DND-41 (cell line): ENCODE results near the gene TRIM5.

Source experiments
- ATAC-seq: fragments of 200-7000 bp; cut with Tn5 transposase; 3 replicates; pipeline ENCODE4 v1.9.1; 2021; ENCODE audit warnings: low read depth; ENCODE audit not compliant: insufficient read depth
- DNase-seq: peaks from one replicate; pipeline ENCODE4 v3.0.0-alpha.2; 2020
- H2AFZ ChIP-seq: 2 replicates; pipeline ENCODE4 v1.6.0; 2012; ENCODE audit warnings: low read depth, low read length
- H3K27ac ChIP-seq: 2 replicates; pipeline ENCODE4 v1.5.1; 2012; ENCODE audit warnings: low read length, inconsistent platforms
- H3K27me3 ChIP-seq: fragments of 200-600 bp; sonication (generic); 2 replicates; pipeline ENCODE4 v1.6.0; 2012; ENCODE audit warnings: low read length, mild to moderate bottlenecking, inconsistent platforms; ENCODE audit not compliant: insufficient read depth, poor library complexity
- H3K36me3 ChIP-seq: 2 replicates; pipeline ENCODE4 v1.5.1; 2012; ENCODE audit warnings: low read length, inconsistent platforms; ENCODE audit not compliant: insufficient read depth
- H3K4me1 ChIP-seq: 2 replicates; pipeline ENCODE4 v1.5.1; 2012; ENCODE audit warnings: mild to moderate bottlenecking, low read length; ENCODE audit not compliant: insufficient read depth
- H3K4me2 ChIP-seq: 2 replicates; pipeline ENCODE4 v1.6.0; 2012; ENCODE audit warnings: mild to moderate bottlenecking, moderate library complexity, low read length, inconsistent platforms; ENCODE audit not compliant: insufficient read depth
- H3K4me3 ChIP-seq, 2 experiments: fragments of 200-600 bp in 1 of 2; shearing (Covaris generic) in 1 of 2; 2 replicates each; pipeline ENCODE4 v1.5.1; 2012 to 2016; ENCODE audit warnings: inconsistent platforms in 2 of 2, low read length in 2 of 2, mild to moderate bottlenecking in 2 of 2, low read depth in 1 of 2, moderate library complexity in 1 of 2
- H3K79me2 ChIP-seq: 2 replicates; pipeline ENCODE4 v1.6.0; 2012; ENCODE audit warnings: low read length, inconsistent platforms; ENCODE audit not compliant: insufficient read depth
- H3K9ac ChIP-seq: 2 replicates; pipeline ENCODE4 v1.6.0; 2012; ENCODE audit warnings: low read depth, mild to moderate bottlenecking, inconsistent platforms, low read length, moderate library complexity
- H3K9me3 ChIP-seq: 2 replicates; pipeline ENCODE4 v1.5.1; 2012; ENCODE audit warnings: low read length, moderate library complexity, mild to moderate bottlenecking, inconsistent platforms; ENCODE audit not compliant: insufficient read depth, severe bottlenecking
- H4K20me1 ChIP-seq: 2 replicates; pipeline ENCODE4 v1.6.0; 2012; ENCODE audit warnings: low read length; ENCODE audit not compliant: insufficient read depth
- CTCF ChIP-seq: IDR thresholded peaks from 2 replicates; pipeline ENCODE4 v1.5.1; 2012; ENCODE audit warnings: borderline replicate concordance, low read length, moderate library complexity, mild to moderate bottlenecking; ENCODE audit not compliant: poor library complexity, severe bottlenecking; ENCODE audit errors: extremely low read depth
- EZH2 ChIP-seq: IDR thresholded peaks from 3 replicates; pipeline ENCODE4 v1.6.1; 2012; ENCODE audit warnings: borderline replicate concordance, low read depth, mild to moderate bottlenecking, moderate library complexity, low read length, inconsistent platforms; ENCODE audit not compliant: severe bottlenecking

Gene TRIM5

GRCh38 chr11:5631969-5632635 lies 52.8 kb downstream of the TRIM5 start:
- Histone ChIP-seq H2AFZ (no peak overlapping the region), H3K4me2 (no peak overlapping the region), H3K9me3 (no peaks in the 10 kb centered on the region), H3K27ac (no peak overlapping the region), H3K9ac (no peak overlapping the region), H3K79me2 (no peaks in the 10 kb centered on the region), H3K36me3 (no peaks in the 10 kb centered on the region; the same call in 1 of the 2 replicates), H4K20me1 (no peaks in the 10 kb centered on the region), H3K4me1 (no peaks in the 10 kb centered on the region), H3K4me3 (no peak overlapping the region), H3K27me3 (no peaks in the 10 kb centered on the region)
- ATAC-seq (no peak), DNase-seq (no peak)
- no peak for TF ChIP-seq EZH2
- no peak for TF ChIP-seq CTCF

- H3K79me2 ChIP-seq: no peaks in the 10 kb centered on the region
- no peak for DNase-seq
- no peaks in the 10 kb centered on the region; the same call in 1 of the 2 replicates for H3K36me3 ChIP-seq
- H3K4me1 ChIP-seq: no peaks in the 10 kb centered on the region
- no peaks in the 10 kb centered on the region for H4K20me1 ChIP-seq
- no peak for ATAC-seq
- H3K9me3 ChIP-seq: no peaks in the 10 kb centered on the region
- H3K27ac ChIP-seq: no peak overlapping the region
- TF ChIP-seq EZH2: no peak
- H3K4me3 ChIP-seq: no peak overlapping the region
- H2AFZ ChIP-seq: no peak overlapping the region
- H3K9ac ChIP-seq: no peak overlapping the region
- no peak overlapping the region for H3K4me2 ChIP-seq
- no peaks in the 10 kb centered on the region for H3K27me3 ChIP-seq
Observed at GRCh38 chr11:5631417-5631816, 53.5 kb downstream of the TRIM5 start.

- H3K4me3 ChIP-seq: no peak overlapping the region
- no peak overlapping the region for H3K9ac ChIP-seq
- H4K20me1 ChIP-seq: no peaks in the 10 kb centered on the region
- no peak overlapping the region for H2AFZ ChIP-seq
- no peak overlapping the region for H3K27ac ChIP-seq
- TF ChIP-seq CTCF: no peak
- peaks cover 23% of the 10 kb centered on the region for H3K4me1 ChIP-seq
- no peaks in the 10 kb centered on the region for H3K36me3 ChIP-seq
- ATAC-seq: no peak
- peak overlapping the region; percentile 80 for H3K4me2 ChIP-seq
- no peaks in the 10 kb centered on the region for H3K9me3 ChIP-seq
- no peak for DNase-seq
- H3K27me3 ChIP-seq: no peaks in the 10 kb centered on the region
- no peaks in the 10 kb centered on the region for H3K79me2 ChIP-seq
Observed at GRCh38 chr11:5626196-5626595, 58.7 kb downstream of the TRIM5 start.

GRCh38 chr11:5625281-5625680 lies 59.6 kb downstream of the TRIM5 start:
- peak overlapping the region; percentile 80 for H3K4me2 ChIP-seq
- H3K4me3 ChIP-seq: peak overlapping the region; percentile 33 to 74; a peak in 3 of 4 replicates
- peak overlapping the region; percentile 60 for H3K9ac ChIP-seq
- H3K27me3 ChIP-seq: no peaks in the 10 kb centered on the region
- no peaks in the 10 kb centered on the region for H4K20me1 ChIP-seq
- no peaks in the 10 kb centered on the region for H3K9me3 ChIP-seq
- H3K79me2 ChIP-seq: no peaks in the 10 kb centered on the region
- ATAC-seq: no peak
- no peak for DNase-seq
- H3K27ac ChIP-seq: peak overlapping the region; percentile 80
- TF ChIP-seq CTCF (no peak), EZH2 (no peak)
- no peaks in the 10 kb centered on the region for H3K36me3 ChIP-seq
- peaks cover 23% of the 10 kb centered on the region for H3K4me1 ChIP-seq
- peak overlapping the region; percentile 91 for H2AFZ ChIP-seq
